Measurements from ENCODE around the gene TRMU.

GRCh38 chr22:46358766-46359165, 23.3 kb downstream of the TRMU start:
- TF ChIP-seq, protein P1, sequence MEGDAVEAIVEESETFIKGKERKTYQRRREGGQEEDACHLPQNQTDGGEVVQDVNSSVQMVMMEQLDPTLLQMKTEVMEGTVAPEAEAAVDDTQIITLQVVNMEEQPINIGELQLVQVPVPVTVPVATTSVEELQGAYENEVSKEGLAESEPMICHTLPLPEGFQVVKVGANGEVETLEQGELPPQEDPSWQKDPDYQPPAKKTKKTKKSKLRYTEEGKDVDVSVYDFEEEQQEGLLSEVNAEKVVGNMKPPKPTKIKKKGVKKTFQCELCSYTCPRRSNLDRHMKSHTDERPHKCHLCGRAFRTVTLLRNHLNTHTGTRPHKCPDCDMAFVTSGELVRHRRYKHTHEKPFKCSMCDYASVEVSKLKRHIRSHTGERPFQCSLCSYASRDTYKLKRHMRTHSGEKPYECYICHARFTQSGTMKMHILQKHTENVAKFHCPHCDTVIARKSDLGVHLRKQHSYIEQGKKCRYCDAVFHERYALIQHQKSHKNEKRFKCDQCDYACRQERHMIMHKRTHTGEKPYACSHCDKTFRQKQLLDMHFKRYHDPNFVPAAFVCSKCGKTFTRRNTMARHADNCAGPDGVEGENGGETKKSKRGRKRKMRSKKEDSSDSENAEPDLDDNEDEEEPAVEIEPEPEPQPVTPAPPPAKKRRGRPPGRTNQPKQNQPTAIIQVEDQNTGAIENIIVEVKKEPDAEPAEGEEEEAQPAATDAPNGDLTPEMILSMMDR (conservative IDR thresholded peaks at IDR 0.05; ENCODE audit: low read depth, low read length): no peak
- no peak for TF ChIP-seq EZH2 (IDR thresholded peaks at IDR 0.05; ENCODE audit: borderline replicate concordance, low read depth, low read length, poor library complexity, severe bottlenecking)

Measured in A673 (cell line).